ENCODE data around the gene IL4.
A peak's percentile ranks its signal among the peaks of the same experiment; 100 is the strongest.
"Not testable (repeated sequence)": the region's sequence is repeated elsewhere in the genome, so short reads cannot be mapped to it uniquely, and the experiment has no call there.

IL4 gene

GRCh38 chr5:132674671-132675506 is 1.1 kb downstream of the IL4 start:
- DNase-seq (ENCODE audit: low read depth in 2 of 2) = no peak

- no peak for DNase-seq (ENCODE audit: low read depth in 2 of 2)
Observed at GRCh38 chr5:132675936-132676689, 2.3 kb downstream of the IL4 start.

GRCh38 chr5:132677191-132677590 is 3.4 kb downstream of the IL4 start:
- no peak for DNase-seq (ENCODE audit: low read depth in 2 of 2)

GRCh38 chr5:132677682-132678400 is 4.1 kb downstream of the IL4 start:
- no peak for DNase-seq (ENCODE audit: low read depth in 2 of 2)

- no peak for DNase-seq (ENCODE audit: low read depth in 2 of 2)
Observed at GRCh38 chr5:132678735-132679134, 4.9 kb downstream of the IL4 start.

- DNase-seq (ENCODE audit: low read depth in 2 of 2) = no peak
Observed at GRCh38 chr5:132679166-132679565, 5.4 kb downstream of the IL4 start.

GRCh38 chr5:132679717-132680380 is 6.1 kb downstream of the IL4 start:
- DNase-seq (ENCODE audit: low read depth in 2 of 2) = no peak

GRCh38 chr5:132680780-132681475 is 7.1 kb downstream of the IL4 start:
- no peak for DNase-seq (ENCODE audit: low read depth in 2 of 2)

GRCh38 chr5:132681476-132681831 is 7.7 kb downstream of the IL4 start:
- DNase-seq (ENCODE audit: low read depth in 2 of 2) = no peak

GRCh38 chr5:132681983-132682382 is 8.2 kb downstream of the IL4 start:
- DNase-seq (ENCODE audit: low read depth in 2 of 2) = no peak

GRCh38 chr5:132684491-132684890 is 10.7 kb downstream of the IL4 start:
- DNase-seq (ENCODE audit: low read depth in 2 of 2) = no peak

- DNase-seq (ENCODE audit: low read depth in 2 of 2) = no peak
Observed at GRCh38 chr5:132684922-132685720, 11.3 kb downstream of the IL4 start.

- no peak for DNase-seq (ENCODE audit: low read depth in 2 of 2)
Observed at GRCh38 chr5:132686193-132686592, 12.4 kb downstream of the IL4 start.

- peak in 1 of 2 donors; percentile 11 for DNase-seq (ENCODE audit: low read depth in 2 of 2)
Observed at GRCh38 chr5:132687995-132688394, 14.2 kb downstream of the IL4 start.

GRCh38 chr5:132688536-132689339 is 14.9 kb downstream of the IL4 start:
- DNase-seq (ENCODE audit: low read depth in 2 of 2) = peak in 1 of 2 donors; percentile 19

GRCh38 chr5:132689513-132689912 is 15.7 kb downstream of the IL4 start:
- no peak for DNase-seq (ENCODE audit: low read depth in 2 of 2)

GRCh38 chr5:132690156-132690555 is 16.4 kb downstream of the IL4 start:
- DNase-seq (ENCODE audit: low read depth in 2 of 2) = no peak

GRCh38 chr5:132691755-132692631 is 18.2 kb downstream of the IL4 start:
- not testable (repeated sequence) for DNase-seq (ENCODE audit: low read depth in 2 of 2)

GRCh38 chr5:132692632-132692967 is 18.8 kb downstream of the IL4 start:
- no peak for DNase-seq (ENCODE audit: low read depth in 2 of 2)
